ENCODE measurements around the gene TTC28. TPM values are rescaled to one million over a fixed set of nuclear protein-coding genes. Genes with fewer than 3 reads are reported as not detected.
A peak's percentile ranks its signal among the peaks of the same experiment; 100 is the strongest.

TTC28 gene
- total RNA-seq, 2 donors from 2014 or later: 0.03 to 0.28 TPM

GRCh38 chr22:28116219-28116673, 563.4 kb downstream of the TTC28 start:
- no peak overlapping the region for H3K4me3 Mint-ChIP-seq
- H3K27me3 Mint-ChIP-seq: peaks cover 5% of the 10 kb centered on the region
- ATAC-seq (replicated peaks): no peak
- H3K9me3 Mint-ChIP-seq: no peaks in the 10 kb centered on the region
- H3K4me1 Mint-ChIP-seq: no peaks in the 10 kb centered on the region
- no peaks in the 10 kb centered on the region for H3K36me3 Mint-ChIP-seq (ENCODE audit: low read depth)
- no peak overlapping the region for H3K27ac Mint-ChIP-seq

- H3K27me3 Mint-ChIP-seq: peaks cover 5% of the 10 kb centered on the region
- no peak overlapping the region for H3K4me3 Mint-ChIP-seq
- no peaks in the 10 kb centered on the region for H3K9me3 Mint-ChIP-seq
- ATAC-seq (replicated peaks): no peak
- no peaks in the 10 kb centered on the region for H3K36me3 Mint-ChIP-seq (ENCODE audit: low read depth)
- no peak overlapping the region for H3K27ac Mint-ChIP-seq
- H3K4me1 Mint-ChIP-seq: no peaks in the 10 kb centered on the region
Measured at GRCh38 chr22:28115426-28115825, 564.2 kb downstream of the TTC28 start.

GRCh38 chr22:28112548-28113043, 567.0 kb downstream of the TTC28 start:
- peaks cover 5% of the 10 kb centered on the region for H3K27me3 Mint-ChIP-seq
- H3K4me1 Mint-ChIP-seq: no peaks in the 10 kb centered on the region
- H3K4me3 Mint-ChIP-seq: no peak overlapping the region
- H3K9me3 Mint-ChIP-seq: no peaks in the 10 kb centered on the region
- H3K36me3 Mint-ChIP-seq (ENCODE audit: low read depth): no peaks in the 10 kb centered on the region
- no peak overlapping the region for H3K27ac Mint-ChIP-seq
- no peak for ATAC-seq (replicated peaks)

GRCh38 chr22:28112190-28112544, 567.5 kb downstream of the TTC28 start:
- peaks cover 5% of the 10 kb centered on the region for H3K27me3 Mint-ChIP-seq
- no peak for ATAC-seq (replicated peaks)

GRCh38 chr22:28111501-28112189, 568.0 kb downstream of the TTC28 start:
- Mint-ChIP-seq H3K4me3 (no peak overlapping the region), H3K27ac (no peak overlapping the region), H3K4me1 (no peaks in the 10 kb centered on the region)

More at GRCh38 chr22:28112190-28112544, 567.5 kb downstream of the TTC28 start:
- Mint-ChIP-seq H3K9me3 (no peaks in the 10 kb centered on the region), H3K4me3 (no peak overlapping the region), H3K27ac (no peak overlapping the region), H3K4me1 (no peaks in the 10 kb centered on the region), H3K36me3 (ENCODE audit: low read depth) (no peaks in the 10 kb centered on the region)

GRCh38 chr22:28108851-28109250, 570.8 kb downstream of the TTC28 start:
- Mint-ChIP-seq H3K4me3 (no peak overlapping the region), H3K27me3 (no peaks in the 10 kb centered on the region), H3K36me3 (ENCODE audit: low read depth) (no peaks in the 10 kb centered on the region), H3K9me3 (no peaks in the 10 kb centered on the region), H3K4me1 (no peaks in the 10 kb centered on the region), H3K27ac (no peak overlapping the region)
- ATAC-seq (replicated peaks): no peak

More at GRCh38 chr22:28111501-28112189, 568.0 kb downstream of the TTC28 start:
- Mint-ChIP-seq H3K9me3 (no peaks in the 10 kb centered on the region), H3K36me3 (ENCODE audit: low read depth) (no peaks in the 10 kb centered on the region), H3K27me3 (peaks cover under 1% of the 10 kb centered on the region)
- no peak for ATAC-seq (replicated peaks)

- H3K27ac Mint-ChIP-seq: no peak overlapping the region
- no peaks in the 10 kb centered on the region for H3K4me1 Mint-ChIP-seq
- no peak overlapping the region for H3K4me3 Mint-ChIP-seq
- no peaks in the 10 kb centered on the region for H3K9me3 Mint-ChIP-seq
- no peaks in the 10 kb centered on the region for H3K36me3 Mint-ChIP-seq (ENCODE audit: low read depth)
- no peaks in the 10 kb centered on the region for H3K27me3 Mint-ChIP-seq
- ATAC-seq (replicated peaks): no peak
Measured at GRCh38 chr22:28106617-28107016, 573.0 kb downstream of the TTC28 start.

- Mint-ChIP-seq H3K4me1 (no peaks in the 10 kb centered on the region), H3K27ac (no peak overlapping the region), H3K36me3 (ENCODE audit: low read depth) (no peaks in the 10 kb centered on the region), H3K4me3 (no peak overlapping the region), H3K9me3 (no peaks in the 10 kb centered on the region), H3K27me3 (no peaks in the 10 kb centered on the region)
- ATAC-seq (replicated peaks): no peak
Measured at GRCh38 chr22:28105988-28106387, 573.7 kb downstream of the TTC28 start.

- H3K4me1 Mint-ChIP-seq: no peaks in the 10 kb centered on the region
- H3K9me3 Mint-ChIP-seq: no peaks in the 10 kb centered on the region
- no peaks in the 10 kb centered on the region for H3K36me3 Mint-ChIP-seq (ENCODE audit: low read depth)
- no peak overlapping the region for H3K4me3 Mint-ChIP-seq
- no peak overlapping the region for H3K27ac Mint-ChIP-seq
- no peak for ATAC-seq (replicated peaks)
- no peaks in the 10 kb centered on the region for H3K27me3 Mint-ChIP-seq
Measured at GRCh38 chr22:28105413-28105812, 574.2 kb downstream of the TTC28 start.

- Mint-ChIP-seq H3K36me3 (ENCODE audit: low read depth) (no peaks in the 10 kb centered on the region), H3K4me3 (no peak overlapping the region), H3K27me3 (no peaks in the 10 kb centered on the region), H3K9me3 (no peaks in the 10 kb centered on the region), H3K27ac (no peak overlapping the region), H3K4me1 (no peaks in the 10 kb centered on the region)
- no peak for ATAC-seq (replicated peaks)
Measured at GRCh38 chr22:28103596-28103995, 576.0 kb downstream of the TTC28 start.

- H3K36me3 Mint-ChIP-seq (ENCODE audit: low read depth): no peaks in the 10 kb centered on the region
- no peak overlapping the region for H3K4me3 Mint-ChIP-seq
- no peaks in the 10 kb centered on the region for H3K9me3 Mint-ChIP-seq
- H3K4me1 Mint-ChIP-seq: no peaks in the 10 kb centered on the region
- no peak for ATAC-seq (replicated peaks)
- H3K27ac Mint-ChIP-seq: no peak overlapping the region
- no peaks in the 10 kb centered on the region for H3K27me3 Mint-ChIP-seq
Measured at GRCh38 chr22:28102151-28102812, 577.4 kb downstream of the TTC28 start.

- no peaks in the 10 kb centered on the region for H3K9me3 Mint-ChIP-seq
- H3K36me3 Mint-ChIP-seq (ENCODE audit: low read depth): no peaks in the 10 kb centered on the region
Measured at GRCh38 chr22:28097627-28098026, 582.0 kb downstream of the TTC28 start.

GRCh38 chr22:28096161-28096560, 583.5 kb downstream of the TTC28 start:
- H3K9me3 Mint-ChIP-seq: no peaks in the 10 kb centered on the region
- H3K4me3 Mint-ChIP-seq: no peak overlapping the region
- no peaks in the 10 kb centered on the region for H3K4me1 Mint-ChIP-seq

More at GRCh38 chr22:28097627-28098026, 582.0 kb downstream of the TTC28 start:
- ATAC-seq (replicated peaks): no peak
- H3K27ac Mint-ChIP-seq: peak overlapping the region; percentile 50
- no peak overlapping the region for H3K4me3 Mint-ChIP-seq
- H3K27me3 Mint-ChIP-seq: no peaks in the 10 kb centered on the region
- no peaks in the 10 kb centered on the region for H3K4me1 Mint-ChIP-seq

GRCh38 chr22:28095316-28096095, 584.1 kb downstream of the TTC28 start:
- Mint-ChIP-seq H3K27ac (no peak overlapping the region), H3K9me3 (no peaks in the 10 kb centered on the region), H3K4me1 (no peaks in the 10 kb centered on the region), H3K36me3 (ENCODE audit: low read depth) (no peaks in the 10 kb centered on the region), H3K4me3 (no peak overlapping the region), H3K27me3 (no peaks in the 10 kb centered on the region)
- no peak for ATAC-seq (replicated peaks)

More at GRCh38 chr22:28096161-28096560, 583.5 kb downstream of the TTC28 start:
- Mint-ChIP-seq H3K36me3 (ENCODE audit: low read depth) (no peaks in the 10 kb centered on the region), H3K27ac (no peak overlapping the region), H3K27me3 (no peaks in the 10 kb centered on the region)
- no peak for ATAC-seq (replicated peaks)

Data from activated T-helper 17 cell treated with anti-CD3 and anti-CD28 coated beads, Interleukin-2, amount 50 U/mL, for 72 hours (primary cell).